T-cell (primary cell): ENCODE data around the gene ZC3H11A. TPM values are rescaled to one million over a fixed set of nuclear protein-coding genes. Genes with fewer than 3 reads are reported as not detected.

Experiments
- ATAC-seq, 4 experiments: fragments of 200-7000 bp in 3 of 4; fragments of 150-1000 bp in 1 of 4; cut with Tn5 transposase; replicated peaks in 1 of 4; 1 replicate in 3 of 4; 2 replicates in 1 of 4; pipeline ENCODE4 v1.10.0; 2021; ENCODE audit warnings: moderate library complexity in 3 of 4, mild to moderate bottlenecking in 2 of 4, moderate number of reproducible peaks in 1 of 4
- CTCF ChIA-PET, 2 donors: fragments of 300-600 bp; sonication (Branson Sonifier 250); formaldehyde crosslinking; loops; one replicate each; lab custom pipeline; 2022; ENCODE audit warnings: antibody characterized with exemption in 2 of 2; lab: Charles Lee
- POLR2A ChIA-PET, 2 donors: fragments of 300-600 bp; sonication (Branson Sonifier 250); formaldehyde crosslinking; loops; one replicate each; lab custom pipeline; 2022; ENCODE audit warnings: antibody characterized with exemption in 2 of 2; lab: Charles Lee
- DNase-seq, 35 experiments: peaks; one replicate each; pipeline versions ENCODE4 v3.0.0 to v3.0.0-alpha.2; 2013 to 2023
- H3K27ac ChIP-seq: one replicate; pipeline ENCODE4 v1.5.1; 2013; ENCODE audit warnings: low read length
- H3K27me3 ChIP-seq, 2 experiments: replicated peaks in 1 of 2; 1 replicate in 1 of 2; 2 replicates in 1 of 2; pipeline versions ENCODE4 v1.6.1 to v1.7.0; 2013; ENCODE audit warnings: low read length in 1 of 2, mixed read lengths in 1 of 2; ENCODE audit not compliant: control insufficient read depth in 2 of 2, insufficient read depth in 2 of 2; ENCODE audit errors: extremely low read depth in 1 of 2
- H3K36me3 ChIP-seq, 2 donors: 1 replicate in 1 of 2; 2 replicates in 1 of 2; pipeline versions ENCODE4 v1.6.1 to v1.7.0; 2013; ENCODE audit warnings: low read length in 1 of 2; ENCODE audit not compliant: control insufficient read depth in 2 of 2, insufficient read depth in 1 of 2; ENCODE audit errors: extremely low read depth in 1 of 2
- H3K4me1 ChIP-seq, 2 experiments: 1 replicate in 1 of 2; 2 replicates in 1 of 2; pipeline versions ENCODE4 v1.6.1 to v1.7.0; 2013; ENCODE audit warnings: low read length in 2 of 2, mixed read lengths in 1 of 2; ENCODE audit not compliant: insufficient read depth in 2 of 2, control insufficient read depth in 1 of 2; ENCODE audit errors: extremely low read depth in 1 of 2
- H3K4me3 ChIP-seq, 2 donors: 1 replicate in 1 of 2; 2 replicates in 1 of 2; pipeline versions ENCODE4 v1.5.1 to v1.7.0; 2013; ENCODE audit warnings: mild to moderate bottlenecking in 2 of 2, low read length in 1 of 2, moderate library complexity in 1 of 2; ENCODE audit not compliant: control insufficient read depth in 1 of 2; ENCODE audit errors: extremely low read depth in 1 of 2
- H3K9me3 ChIP-seq: 2 replicates; pipeline ENCODE4 v1.7.0; 2013
- H3K27ac Mint-ChIP-seq, 2 donors: one replicate each; pipeline ENCODE4 v1.8.0; 2020 to 2021; ENCODE audit warnings: mild to moderate bottlenecking in 2 of 2, mixed read lengths in 2 of 2
- H3K27me3 Mint-ChIP-seq, 2 donors: one replicate each; pipeline ENCODE4 v1.8.0; 2021 to 2022; ENCODE audit warnings: mixed read lengths in 2 of 2
- H3K36me3 Mint-ChIP-seq: one replicate; pipeline ENCODE4 v1.8.0; 2021; ENCODE audit warnings: mixed read lengths
- H3K4me1 Mint-ChIP-seq, 3 donors: one replicate each; pipeline ENCODE4 v1.8.0; 2020 to 2022; ENCODE audit warnings: mixed read lengths in 3 of 3, mild to moderate bottlenecking in 1 of 3
- H3K4me3 Mint-ChIP-seq, 3 donors: one replicate each; pipeline ENCODE4 v1.8.0; 2020 to 2022; ENCODE audit warnings: mild to moderate bottlenecking in 3 of 3, mixed read lengths in 3 of 3, moderate library complexity in 3 of 3
- H3K9me3 Mint-ChIP-seq, 3 donors: one replicate each; pipeline ENCODE4 v1.8.0; 2020 to 2022; ENCODE audit warnings: mixed read lengths in 3 of 3
- WGBS: methylation state at CpG from one replicate; pipeline ENCODE4 v1.1.5; 2013; ENCODE audit warnings: missing lambda C conversion rate; ENCODE audit not compliant: insufficient coverage; 5-methylcytosine and 5-hydroxymethylcytosine counted together
- total RNA-seq, 35 experiments: library from RNA in 6 of 35; stranded (reverse) in 6 of 35; fragments of 120-200 nt in 1 of 35; gene quantifications; one replicate each; pipeline versions ENCODE4 v1.2.1 to v1.2.4 and lab custom pipeline; 2013 to 2026

ZC3H11A gene
- total RNA-seq, 5 donors from 2014 or later (not counting 1 experiment from before 2014, with no cell fraction given), result 85.6 to 111 (median 95.8) TPM

DNA sequence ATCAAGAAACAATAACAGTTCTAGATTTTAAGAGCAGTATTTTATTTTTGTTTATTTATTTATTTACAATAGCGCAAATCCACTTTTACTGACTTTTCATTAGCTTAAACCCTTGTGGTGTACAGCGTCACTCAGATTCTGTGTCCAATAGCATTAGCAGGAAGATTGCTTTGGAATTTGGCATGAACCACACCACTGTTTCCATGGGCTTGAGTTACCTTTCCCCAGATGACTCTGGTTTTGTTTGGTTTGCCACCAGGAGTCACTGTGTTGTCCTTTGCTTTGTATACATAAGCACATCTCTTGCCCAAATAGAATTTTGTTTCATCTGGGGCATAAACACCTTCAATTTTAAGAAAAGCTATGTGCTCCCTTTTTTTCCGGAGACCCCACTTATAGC is 40.1 kb downstream of the ZC3H11A start:
- Mint-ChIP-seq H3K27me3 (no peaks in the 10 kb centered on the region), H3K27ac (no peak overlapping the region), H3K4me3 (no peak overlapping the region), H3K36me3 (peaks cover 38% of the 10 kb centered on the region), H3K4me1 (peaks cover 0 to 4% (median 0%) of the 10 kb centered on the region in 3 donors), H3K9me3 (no peaks in the 10 kb centered on the region)
- ATAC-seq, result no peak
- WGBS, result 100% methylated on average over 1 of the region's 3 CpGs
- Histone ChIP-seq H3K4me1 (no peaks in the 10 kb centered on the region), H3K9me3 (no peaks in the 10 kb centered on the region), H3K27me3 (no peaks in the 10 kb centered on the region), H3K36me3 (peaks cover 15 to 84% of the 10 kb centered on the region in 2 donors), H3K4me3 (no peak overlapping the region), H3K27ac (no peak overlapping the region)
- CTCF ChIA-PET, result interaction anchor here (0.5 to 1.1 kb wide), 3 partner anchors 278 to 620 kb away, joined by 3 read pairs; no protein-coding TSS in a partner anchor
- POLR2A ChIA-PET, result interaction anchor here in 1 of 2 donors (0.6 kb wide), 1 partner anchor 1274 kb away, joined by 4 read pairs; no protein-coding TSS in a partner anchor
- DNase-seq, result no peak

DNA sequence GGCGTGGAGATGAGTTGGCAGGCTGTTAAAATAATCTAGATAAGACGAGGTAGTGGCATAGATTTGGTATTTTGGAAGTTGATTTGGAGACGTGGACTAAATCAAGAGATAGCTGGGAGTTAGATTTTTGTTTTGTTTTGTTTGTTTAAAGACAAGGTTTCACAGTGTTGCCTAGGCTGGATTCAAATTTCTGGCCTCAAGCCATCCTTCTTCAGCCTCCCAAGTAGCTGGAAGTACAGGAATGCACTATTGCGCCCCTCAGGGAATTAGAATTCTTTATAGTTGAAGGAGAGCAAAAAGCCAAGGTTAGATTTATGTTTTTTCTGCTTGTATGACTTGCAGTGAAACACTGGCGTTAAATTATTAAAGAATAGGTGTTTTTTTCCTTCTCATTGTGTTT is 43.7 kb downstream of the ZC3H11A start:
- ATAC-seq (no peak), DNase-seq (no peak)
- Histone ChIP-seq H3K36me3 (peaks cover 15 to 73% of the 10 kb centered on the region in 2 donors), H3K4me1 (no peaks in the 10 kb centered on the region), H3K27me3 (no peaks in the 10 kb centered on the region), H3K4me3 (no peak overlapping the region), H3K9me3 (no peaks in the 10 kb centered on the region), H3K27ac (no peak overlapping the region)
- ChIA-PET CTCF (no interaction called here), POLR2A (interaction anchor here in 1 of 2 donors (0.7 kb wide), 1 partner anchor 1908 kb away, joined by 8 read pairs; no protein-coding TSS in a partner anchor)
- WGBS, result 92% methylated on average over 3 of the region's 5 CpGs
- Mint-ChIP-seq H3K4me3 (no peak overlapping the region), H3K4me1 (peaks cover 0 to 4% (median 0%) of the 10 kb centered on the region in 3 donors), H3K9me3 (no peaks in the 10 kb centered on the region), H3K27ac (no peak overlapping the region), H3K36me3 (peaks cover 48% of the 10 kb centered on the region), H3K27me3 (no peaks in the 10 kb centered on the region)

DNA sequence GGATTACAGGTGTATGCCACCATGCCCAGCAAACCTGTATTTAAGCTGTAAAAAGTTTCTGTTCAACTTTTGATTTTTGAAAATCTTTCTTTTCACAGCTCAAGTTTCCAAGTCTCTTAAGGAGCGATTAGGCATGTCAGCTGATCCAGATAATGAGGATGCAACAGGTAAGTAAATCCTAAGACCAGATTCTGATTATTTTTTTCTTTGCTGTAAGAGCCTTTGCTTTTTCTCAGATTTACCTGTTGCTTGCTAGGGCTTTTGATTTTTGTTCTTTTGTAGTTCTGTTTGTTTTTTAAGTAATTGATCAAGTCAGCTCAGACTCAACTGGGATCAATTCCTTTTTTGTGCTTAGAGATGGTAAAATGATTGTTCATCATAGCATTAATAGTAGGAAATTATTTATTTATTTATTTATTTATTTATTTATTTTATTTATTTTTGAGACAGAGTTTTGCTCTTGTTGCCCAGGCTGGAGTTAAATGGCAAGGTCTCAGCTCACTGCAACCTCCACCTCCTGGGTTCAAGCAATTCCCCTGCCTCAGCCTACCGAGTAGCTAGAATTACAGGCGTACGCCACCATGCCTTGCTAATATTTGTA is 44.9 kb downstream of the ZC3H11A start:
- no peak overlapping the region for H3K4me3 Mint-ChIP-seq
- no peaks in the 10 kb centered on the region for H3K9me3 ChIP-seq
- H3K27me3 ChIP-seq, result no peaks in the 10 kb centered on the region
- DNase-seq (no peak), ATAC-seq (no peak)
- no peaks in the 10 kb centered on the region for H3K4me1 ChIP-seq
- H3K27ac ChIP-seq, result no peak overlapping the region
- H3K27me3 Mint-ChIP-seq, result no peaks in the 10 kb centered on the region
- ChIA-PET POLR2A (interaction anchor here in 1 of 2 donors (0.6 kb wide), 1 partner anchor 8 kb away, joined by 3 read pairs; no protein-coding TSS in a partner anchor), CTCF (no interaction called here)
- WGBS, result 100% methylated on average over 1 of the region's 4 CpGs
- H3K9me3 Mint-ChIP-seq, result no peaks in the 10 kb centered on the region
- H3K36me3 ChIP-seq, result peaks cover 15 to 73% of the 10 kb centered on the region in 2 donors
- H3K4me3 ChIP-seq, result no peak overlapping the region
- peaks cover 48% of the 10 kb centered on the region for H3K36me3 Mint-ChIP-seq
- H3K27ac Mint-ChIP-seq, result no peak overlapping the region
- peaks cover 0 to 4% (median 0%) of the 10 kb centered on the region in 3 donors for H3K4me1 Mint-ChIP-seq

DNA sequence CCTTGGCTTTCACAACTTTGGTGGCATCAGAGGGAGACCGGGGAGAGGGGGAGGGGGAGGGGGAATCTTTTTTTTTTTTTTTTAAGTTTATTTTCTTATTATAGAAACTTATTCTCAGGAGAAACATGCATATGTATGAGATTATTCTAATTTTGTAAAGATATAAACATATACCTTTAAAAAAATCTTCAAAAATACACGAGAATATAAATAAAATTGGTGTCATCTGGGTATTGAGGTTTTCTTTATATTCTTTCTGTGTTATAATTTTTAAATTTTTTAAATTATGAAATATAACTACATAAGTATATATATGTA is 47.1 kb downstream of the ZC3H11A start:
- Histone ChIP-seq H3K4me1 (no peaks in the 10 kb centered on the region), H3K27ac (no peak overlapping the region), H3K27me3 (no peaks in the 10 kb centered on the region), H3K9me3 (no peaks in the 10 kb centered on the region), H3K4me3 (no peak overlapping the region), H3K36me3 (peaks cover 7 to 67% of the 10 kb centered on the region in 2 donors)
- Mint-ChIP-seq H3K4me1 (peaks cover 0 to 4% (median 0%) of the 10 kb centered on the region in 3 donors), H3K27ac (no peak overlapping the region), H3K4me3 (no peak overlapping the region), H3K9me3 (no peaks in the 10 kb centered on the region), H3K36me3 (peaks cover 57% of the 10 kb centered on the region), H3K27me3 (no peaks in the 10 kb centered on the region)
- DNase-seq (no peak), ATAC-seq (no peak)
- POLR2A ChIA-PET, result no interaction called here
- CTCF ChIA-PET, result no interaction called here
- no CpG with 5 or more reads among the region's 2 CpGs for WGBS

DNA sequence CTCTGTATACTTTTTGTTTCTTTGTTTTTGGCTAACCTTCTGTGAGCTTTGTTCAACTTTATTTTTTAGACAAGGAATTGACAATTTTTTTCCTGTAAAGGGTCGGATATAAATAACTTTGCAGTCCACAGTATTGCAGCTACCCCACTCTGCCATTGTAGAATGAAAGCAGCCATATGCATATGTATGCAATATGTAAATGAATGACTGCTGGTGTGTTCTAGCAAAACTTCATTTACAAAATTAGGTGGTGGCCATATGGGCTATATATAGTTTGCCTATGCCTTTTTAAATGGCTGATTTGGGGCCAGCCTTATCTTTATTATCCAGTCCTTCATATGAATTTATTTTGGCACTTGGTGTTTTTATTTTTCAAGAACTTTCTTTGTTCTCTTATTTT is 48.0 kb downstream of the ZC3H11A start:
- Histone ChIP-seq H3K27ac (no peak overlapping the region), H3K27me3 (no peaks in the 10 kb centered on the region), H3K4me3 (no peak overlapping the region), H3K36me3 (peaks cover 5 to 66% of the 10 kb centered on the region in 2 donors), H3K4me1 (no peaks in the 10 kb centered on the region), H3K9me3 (no peaks in the 10 kb centered on the region)
- Mint-ChIP-seq H3K4me1 (no peaks in the 10 kb centered on the region), H3K9me3 (no peaks in the 10 kb centered on the region), H3K36me3 (peaks cover 50% of the 10 kb centered on the region), H3K4me3 (no peak overlapping the region), H3K27ac (no peak overlapping the region), H3K27me3 (no peaks in the 10 kb centered on the region)
- POLR2A ChIA-PET, result interaction anchor here in 1 of 2 donors (0.6 kb wide), 1 partner anchor 309 kb away, joined by 4 read pairs; the partner anchor contains the start of gene ETNK2
- ATAC-seq, result no peak
- WGBS, result no CpG with 5 or more reads among the region's 1 CpG
- CTCF ChIA-PET, result no interaction called here
- no peak for DNase-seq

Other genes with a start within 250 kb of the ZC3H11A start
- gene ATP2B4, start 168.8 kb upstream of the ZC3H11A start, total RNA-seq, result 10 to 100 TPM; 45.5 to 93.1 (median 84.9) TPM
- 10 to 100 TPM; 20.0 to 32.4 (median 29.1) TPM for gene LAX1, start 30.4 kb upstream of the ZC3H11A start, total RNA-seq
- gene ZBED6, start within 50 bp of the ZC3H11A start, total RNA-seq, result 10 to 100 TPM; 21.7 to 36.7 (median 23.8) TPM
- 10 to 100 TPM; 50.6 to 80.9 (median 72.0) TPM for gene SNRPE, start 66.0 kb downstream of the ZC3H11A start, total RNA-seq